ENCODE results near the gene TMEM182.
A peak's percentile ranks its signal among the peaks of the same experiment; 100 is the strongest.

Gene TMEM182

GRCh38 chr2:102789349-102790090 lies 27.7 kb downstream of the TMEM182 start:
- Mint-ChIP-seq H3K36me3 (ENCODE audit: low read depth) (no peaks in the 10 kb centered on the region), H3K4me1 (peaks cover 26% of the 10 kb centered on the region), H3K27me3 (ENCODE audit: low read depth) (no peaks in the 10 kb centered on the region), H3K27ac (no peak overlapping the region), H3K4me3 (no peak overlapping the region), H3K9me3 (no peaks in the 10 kb centered on the region)
- TF ChIP-seq, protein P1, sequence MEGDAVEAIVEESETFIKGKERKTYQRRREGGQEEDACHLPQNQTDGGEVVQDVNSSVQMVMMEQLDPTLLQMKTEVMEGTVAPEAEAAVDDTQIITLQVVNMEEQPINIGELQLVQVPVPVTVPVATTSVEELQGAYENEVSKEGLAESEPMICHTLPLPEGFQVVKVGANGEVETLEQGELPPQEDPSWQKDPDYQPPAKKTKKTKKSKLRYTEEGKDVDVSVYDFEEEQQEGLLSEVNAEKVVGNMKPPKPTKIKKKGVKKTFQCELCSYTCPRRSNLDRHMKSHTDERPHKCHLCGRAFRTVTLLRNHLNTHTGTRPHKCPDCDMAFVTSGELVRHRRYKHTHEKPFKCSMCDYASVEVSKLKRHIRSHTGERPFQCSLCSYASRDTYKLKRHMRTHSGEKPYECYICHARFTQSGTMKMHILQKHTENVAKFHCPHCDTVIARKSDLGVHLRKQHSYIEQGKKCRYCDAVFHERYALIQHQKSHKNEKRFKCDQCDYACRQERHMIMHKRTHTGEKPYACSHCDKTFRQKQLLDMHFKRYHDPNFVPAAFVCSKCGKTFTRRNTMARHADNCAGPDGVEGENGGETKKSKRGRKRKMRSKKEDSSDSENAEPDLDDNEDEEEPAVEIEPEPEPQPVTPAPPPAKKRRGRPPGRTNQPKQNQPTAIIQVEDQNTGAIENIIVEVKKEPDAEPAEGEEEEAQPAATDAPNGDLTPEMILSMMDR (IDR thresholded peaks at IDR 0.05; ENCODE audit: unreplicated experiment in 3 of 3), result no peak

- TF ChIP-seq, protein P1 (IDR thresholded peaks at IDR 0.05; ENCODE audit: unreplicated experiment in 3 of 3), result no peak
- Mint-ChIP-seq H3K27ac (no peak overlapping the region), H3K9me3 (no peaks in the 10 kb centered on the region), H3K4me3 (no peak overlapping the region), H3K4me1 (peaks cover 26% of the 10 kb centered on the region), H3K27me3 (ENCODE audit: low read depth) (no peaks in the 10 kb centered on the region), H3K36me3 (ENCODE audit: low read depth) (no peaks in the 10 kb centered on the region)
Observed at GRCh38 chr2:102790091-102790455, 28.2 kb downstream of the TMEM182 start.

DNA sequence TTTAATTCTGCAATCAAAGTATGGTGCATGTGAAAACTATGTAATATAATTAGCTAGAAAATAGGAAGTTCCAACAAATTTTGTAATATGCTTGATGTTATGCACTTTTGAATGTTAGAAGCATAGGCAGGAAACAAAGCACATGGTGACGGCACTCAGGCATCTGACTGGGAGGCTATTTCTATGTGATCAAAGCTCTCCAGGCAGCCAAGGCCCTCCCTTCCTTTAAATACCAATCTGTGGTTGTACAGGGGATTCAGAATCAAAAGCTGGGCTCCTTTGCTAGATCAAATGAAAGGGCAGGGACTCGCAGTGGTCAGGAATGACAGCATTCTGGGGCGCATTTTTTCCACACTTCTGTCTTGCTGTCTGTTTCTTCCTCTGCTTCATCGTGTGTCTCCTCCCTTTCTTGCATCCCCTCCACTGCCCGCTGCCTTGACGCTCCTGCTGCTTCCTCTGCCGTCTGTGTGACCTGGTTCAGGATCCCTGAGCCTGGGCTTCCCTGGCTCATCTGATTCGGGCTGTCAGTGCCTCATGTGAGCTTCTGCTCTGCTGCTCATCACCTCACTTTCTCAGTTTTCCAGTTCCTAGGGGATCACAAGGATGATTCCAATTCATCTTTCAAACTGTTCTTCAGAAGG lies 30.9 kb downstream of the TMEM182 start:
- no peaks in the 10 kb centered on the region for H3K9me3 Mint-ChIP-seq
- peaks cover 11% of the 10 kb centered on the region for H3K36me3 Mint-ChIP-seq (ENCODE audit: low read depth)
- no peaks in the 10 kb centered on the region for H3K27me3 Mint-ChIP-seq (ENCODE audit: low read depth)
- no peak overlapping the region for H3K27ac Mint-ChIP-seq
- peaks cover 41% of the 10 kb centered on the region for H3K4me1 Mint-ChIP-seq
- no peak overlapping the region for H3K4me3 Mint-ChIP-seq
- TF ChIP-seq, protein P1 (IDR thresholded peaks at IDR 0.05; ENCODE audit: unreplicated experiment in 3 of 3), result no peak

DNA sequence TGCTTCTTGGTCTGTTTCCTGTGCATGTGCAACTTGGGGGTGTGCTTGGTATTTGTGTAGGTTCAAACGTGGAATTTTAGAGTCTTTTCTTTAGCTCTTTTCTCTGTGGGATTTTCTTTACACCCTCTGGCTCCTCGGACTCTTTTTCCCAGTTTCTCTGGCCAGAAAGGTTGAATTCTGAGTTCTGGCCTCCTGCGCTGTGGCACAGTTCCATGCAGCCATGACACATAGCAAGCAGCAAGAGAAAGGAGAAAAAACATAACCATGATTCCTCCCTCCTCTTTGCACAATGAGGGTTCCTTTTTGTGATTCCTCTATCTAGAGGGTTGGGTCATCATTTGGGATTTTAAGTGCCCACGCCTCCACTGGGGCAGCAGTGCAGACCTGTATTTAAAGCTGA lies 33.8 kb downstream of the TMEM182 start:
- TF ChIP-seq, protein P1 (IDR thresholded peaks at IDR 0.05; ENCODE audit: unreplicated experiment in 3 of 3), result no peak
- H3K27me3 Mint-ChIP-seq (ENCODE audit: low read depth), result no peaks in the 10 kb centered on the region
- peaks cover 15% of the 10 kb centered on the region for H3K9me3 Mint-ChIP-seq
- no peak overlapping the region for H3K4me3 Mint-ChIP-seq
- peaks cover 38% of the 10 kb centered on the region for H3K36me3 Mint-ChIP-seq (ENCODE audit: low read depth)
- peaks cover 28% of the 10 kb centered on the region for H3K4me1 Mint-ChIP-seq
- H3K27ac Mint-ChIP-seq, result peak overlapping the region in 1 of 3 experiments; percentile 54

- TF ChIP-seq, protein P1 (IDR thresholded peaks at IDR 0.05; ENCODE audit: unreplicated experiment in 3 of 3), result no peak
- no peak overlapping the region for H3K4me3 Mint-ChIP-seq
- peaks cover 28% of the 10 kb centered on the region for H3K4me1 Mint-ChIP-seq
Observed at GRCh38 chr2:102796337-102796736, 34.5 kb downstream of the TMEM182 start.

More at GRCh38 chr2:102796337-102796736, 34.5 kb downstream of the TMEM182 start:
- peaks cover 22% of the 10 kb centered on the region for H3K9me3 Mint-ChIP-seq
- H3K27me3 Mint-ChIP-seq (ENCODE audit: low read depth), result no peaks in the 10 kb centered on the region
- H3K36me3 Mint-ChIP-seq (ENCODE audit: low read depth), result peaks cover 45% of the 10 kb centered on the region
- H3K27ac Mint-ChIP-seq, result peak overlapping the region; percentile 2 to 54 (median 9)
